DND-41 (cell line): Measurements from ENCODE around the gene TMEM8B.

Source experiments
- EZH2 ChIP-seq: IDR thresholded peaks from 3 replicates; pipeline ENCODE4 v1.6.1; 2012; ENCODE audit warnings: borderline replicate concordance, low read depth, mild to moderate bottlenecking, moderate library complexity, low read length, inconsistent platforms; ENCODE audit not compliant: severe bottlenecking
- TF ChIP-seq, protein P1 (sequence below): IDR thresholded peaks from 2 replicates; pipeline ENCODE4 v1.5.1; 2012; ENCODE audit warnings: borderline replicate concordance, low read length, moderate library complexity, mild to moderate bottlenecking; ENCODE audit not compliant: poor library complexity, severe bottlenecking; ENCODE audit errors: extremely low read depth

DNA sequence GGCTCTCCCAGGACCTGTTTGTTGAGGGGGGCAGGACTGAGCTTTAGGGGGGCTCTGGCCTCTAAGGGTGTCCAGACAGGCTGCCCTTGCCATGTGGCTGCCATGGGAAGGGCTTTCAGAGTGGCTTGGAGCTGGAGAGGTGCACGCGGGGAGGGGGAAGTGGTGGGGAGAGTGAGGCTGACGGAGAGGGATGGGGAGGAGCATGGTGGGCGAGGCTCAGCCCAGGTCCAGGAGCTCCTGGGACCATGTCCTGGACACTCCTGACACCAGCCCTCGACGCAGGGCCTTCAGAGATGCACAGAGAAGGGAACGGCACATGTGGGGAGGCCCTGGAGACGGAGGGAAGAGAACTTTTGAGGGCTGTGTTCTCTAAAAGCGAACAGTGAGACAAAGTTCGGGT is 82.7 kb downstream of the TMEM8B start:
- TF ChIP-seq, protein P1, sequence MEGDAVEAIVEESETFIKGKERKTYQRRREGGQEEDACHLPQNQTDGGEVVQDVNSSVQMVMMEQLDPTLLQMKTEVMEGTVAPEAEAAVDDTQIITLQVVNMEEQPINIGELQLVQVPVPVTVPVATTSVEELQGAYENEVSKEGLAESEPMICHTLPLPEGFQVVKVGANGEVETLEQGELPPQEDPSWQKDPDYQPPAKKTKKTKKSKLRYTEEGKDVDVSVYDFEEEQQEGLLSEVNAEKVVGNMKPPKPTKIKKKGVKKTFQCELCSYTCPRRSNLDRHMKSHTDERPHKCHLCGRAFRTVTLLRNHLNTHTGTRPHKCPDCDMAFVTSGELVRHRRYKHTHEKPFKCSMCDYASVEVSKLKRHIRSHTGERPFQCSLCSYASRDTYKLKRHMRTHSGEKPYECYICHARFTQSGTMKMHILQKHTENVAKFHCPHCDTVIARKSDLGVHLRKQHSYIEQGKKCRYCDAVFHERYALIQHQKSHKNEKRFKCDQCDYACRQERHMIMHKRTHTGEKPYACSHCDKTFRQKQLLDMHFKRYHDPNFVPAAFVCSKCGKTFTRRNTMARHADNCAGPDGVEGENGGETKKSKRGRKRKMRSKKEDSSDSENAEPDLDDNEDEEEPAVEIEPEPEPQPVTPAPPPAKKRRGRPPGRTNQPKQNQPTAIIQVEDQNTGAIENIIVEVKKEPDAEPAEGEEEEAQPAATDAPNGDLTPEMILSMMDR, result no peak
- TF ChIP-seq EZH2, result no peak
